OCI-LY7 (cell line): Measurements from ENCODE around the gene ATG4A.

Experiments used
- EZH2phosphoT487 ChIP-seq: fragments of 200-600 bp; sonication (generic); IDR thresholded peaks from 2 replicates; pipeline ENCODE4 v1.6.1; 2018; ENCODE audit warnings: low read depth, borderline replicate concordance, mild to moderate bottlenecking, mixed run types, antibody characterized with exemption, low read length, moderate library complexity, mixed read lengths
- TF ChIP-seq, protein P1 (sequence below): fragments of 200-600 bp; sonication (generic); conservative IDR thresholded peaks from 2 replicates; pipeline ENCODE4 v1.5.1; 2014; ENCODE audit warnings: mild to moderate bottlenecking, antibody characterized with exemption, low read length, moderate library complexity, mixed read lengths

DNA sequence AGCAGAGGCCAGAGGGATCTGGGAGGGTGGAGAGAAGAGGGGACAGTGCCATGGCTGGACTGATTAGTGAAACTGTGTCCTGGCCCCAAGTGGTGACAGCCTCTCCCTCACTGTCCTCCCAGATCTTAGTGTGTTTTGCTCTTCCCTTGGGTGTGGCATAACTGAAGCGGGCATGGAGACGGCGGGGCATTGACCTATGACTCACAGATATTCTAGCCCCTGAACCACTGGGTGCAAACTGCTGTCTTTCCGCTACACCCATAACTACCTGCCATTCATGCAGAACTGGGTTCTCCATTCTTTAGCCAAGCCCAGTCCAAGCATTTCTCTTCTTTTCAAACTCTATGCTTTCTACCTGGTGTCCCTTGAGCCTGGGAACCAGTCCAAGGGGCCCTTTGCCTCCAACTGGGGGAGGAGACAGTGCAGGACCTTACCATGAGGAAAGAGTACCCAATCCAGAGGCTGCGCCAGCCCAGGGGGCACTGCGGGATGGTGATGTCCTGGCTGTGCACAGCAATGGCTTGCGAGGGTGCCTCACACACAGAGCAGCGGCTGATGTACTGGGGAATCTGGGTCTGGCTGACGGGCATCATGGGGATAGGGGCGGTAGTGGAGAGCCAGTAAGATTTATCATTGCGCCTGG lies 67.6 kb downstream of the ATG4A start:
- TF ChIP-seq, protein P1, sequence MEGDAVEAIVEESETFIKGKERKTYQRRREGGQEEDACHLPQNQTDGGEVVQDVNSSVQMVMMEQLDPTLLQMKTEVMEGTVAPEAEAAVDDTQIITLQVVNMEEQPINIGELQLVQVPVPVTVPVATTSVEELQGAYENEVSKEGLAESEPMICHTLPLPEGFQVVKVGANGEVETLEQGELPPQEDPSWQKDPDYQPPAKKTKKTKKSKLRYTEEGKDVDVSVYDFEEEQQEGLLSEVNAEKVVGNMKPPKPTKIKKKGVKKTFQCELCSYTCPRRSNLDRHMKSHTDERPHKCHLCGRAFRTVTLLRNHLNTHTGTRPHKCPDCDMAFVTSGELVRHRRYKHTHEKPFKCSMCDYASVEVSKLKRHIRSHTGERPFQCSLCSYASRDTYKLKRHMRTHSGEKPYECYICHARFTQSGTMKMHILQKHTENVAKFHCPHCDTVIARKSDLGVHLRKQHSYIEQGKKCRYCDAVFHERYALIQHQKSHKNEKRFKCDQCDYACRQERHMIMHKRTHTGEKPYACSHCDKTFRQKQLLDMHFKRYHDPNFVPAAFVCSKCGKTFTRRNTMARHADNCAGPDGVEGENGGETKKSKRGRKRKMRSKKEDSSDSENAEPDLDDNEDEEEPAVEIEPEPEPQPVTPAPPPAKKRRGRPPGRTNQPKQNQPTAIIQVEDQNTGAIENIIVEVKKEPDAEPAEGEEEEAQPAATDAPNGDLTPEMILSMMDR: no peak
- TF ChIP-seq EZH2phosphoT487: no peak
